Measurements from ENCODE around the gene MSX2.

Gene MSX2

GRCh38 chr5:174734571-174735497 is 10.5 kb downstream of the MSX2 start:
- peaks cover 2 to 6% of the 10 kb centered on the region in 2 donors for H3K4me1 Mint-ChIP-seq
- H3K4me3 Mint-ChIP-seq: no peak overlapping the region
- H3K27me3 Mint-ChIP-seq: peaks cover 69 to 70% of the 10 kb centered on the region in 2 donors
- ATAC-seq (replicated peaks) (no peak), DNase-seq (no peak)
- H3K27ac Mint-ChIP-seq: peak overlapping the region; percentile 37
- peaks cover 3 to 5% of the 10 kb centered on the region in 2 donors for H3K36me3 Mint-ChIP-seq
- H3K9me3 Mint-ChIP-seq: no peaks in the 10 kb centered on the region

- peaks cover 69 to 70% of the 10 kb centered on the region in 2 donors for H3K27me3 Mint-ChIP-seq
- H3K4me3 Mint-ChIP-seq: no peak overlapping the region
- H3K9me3 Mint-ChIP-seq: no peaks in the 10 kb centered on the region
- H3K36me3 Mint-ChIP-seq: peaks cover 3 to 5% of the 10 kb centered on the region in 2 donors
- DNase-seq: no peak
- peaks cover 2 to 6% of the 10 kb centered on the region in 2 donors for H3K4me1 Mint-ChIP-seq
- peak overlapping the region; percentile 43 for H3K27ac Mint-ChIP-seq
- no peak for ATAC-seq (replicated peaks)
Measured at GRCh38 chr5:174735498-174736330, 11.3 kb downstream of the MSX2 start.

- no peak for DNase-seq
- Mint-ChIP-seq H3K4me3 (no peak overlapping the region), H3K36me3 (peaks cover 0 to 5% of the 10 kb centered on the region in 2 donors), H3K4me1 (peaks cover 2 to 6% of the 10 kb centered on the region in 2 donors), H3K27ac (peak overlapping the region; percentile 11), H3K9me3 (no peaks in the 10 kb centered on the region), H3K27me3 (peaks cover 63 to 64% of the 10 kb centered on the region in 2 donors)
- ATAC-seq (replicated peaks): no peak
Measured at GRCh38 chr5:174736331-174736721, 11.9 kb downstream of the MSX2 start.

- peaks cover 62% of the 10 kb centered on the region in 2 donors for H3K27me3 Mint-ChIP-seq
- H3K4me1 Mint-ChIP-seq: peaks cover 2 to 6% of the 10 kb centered on the region in 2 donors
- H3K27ac Mint-ChIP-seq: no peak overlapping the region
- peaks cover 0 to 5% of the 10 kb centered on the region in 2 donors for H3K36me3 Mint-ChIP-seq
- H3K4me3 Mint-ChIP-seq: no peak overlapping the region
- no peak for DNase-seq
- ATAC-seq (replicated peaks): no peak
- H3K9me3 Mint-ChIP-seq: no peaks in the 10 kb centered on the region
Measured at GRCh38 chr5:174736777-174737176, 12.4 kb downstream of the MSX2 start.

GRCh38 chr5:174737330-174737729 is 12.9 kb downstream of the MSX2 start:
- Mint-ChIP-seq H3K27ac (no peak overlapping the region), H3K4me3 (no peak overlapping the region), H3K4me1 (peaks cover 2 to 6% of the 10 kb centered on the region in 2 donors), H3K27me3 (peaks cover 58 to 61% of the 10 kb centered on the region in 2 donors), H3K36me3 (peaks cover 0 to 5% of the 10 kb centered on the region in 2 donors), H3K9me3 (no peaks in the 10 kb centered on the region)
- ATAC-seq (replicated peaks): no peak
- no peak for DNase-seq

GRCh38 chr5:174741352-174741751 is 17.0 kb downstream of the MSX2 start:
- Mint-ChIP-seq H3K4me1 (peaks cover 0 to under 1% of the 10 kb centered on the region in 2 donors), H3K36me3 (peaks cover 0 to under 1% of the 10 kb centered on the region in 2 donors), H3K4me3 (no peak overlapping the region), H3K27ac (no peak overlapping the region), H3K9me3 (peaks cover 2 to 3% of the 10 kb centered on the region in 2 donors), H3K27me3 (peaks cover 18 to 20% of the 10 kb centered on the region in 2 donors)
- no peak for DNase-seq
- no peak for ATAC-seq (replicated peaks)

- Mint-ChIP-seq H3K36me3 (no peaks in the 10 kb centered on the region), H3K4me3 (no peak overlapping the region), H3K9me3 (peaks cover 2 to 3% of the 10 kb centered on the region in 2 donors), H3K27ac (no peak overlapping the region), H3K27me3 (peaks cover 12 to 28% of the 10 kb centered on the region in 2 donors), H3K4me1 (no peaks in the 10 kb centered on the region)
- DNase-seq: no peak
- ATAC-seq (replicated peaks): no peak
Measured at GRCh38 chr5:174744896-174745295, 20.5 kb downstream of the MSX2 start.

GRCh38 chr5:174745590-174746103 is 21.3 kb downstream of the MSX2 start:
- no peak overlapping the region for H3K4me3 Mint-ChIP-seq
- H3K27me3 Mint-ChIP-seq: peaks cover 16 to 35% of the 10 kb centered on the region in 2 donors
- H3K27ac Mint-ChIP-seq: no peak overlapping the region
- DNase-seq: no peak
- ATAC-seq (replicated peaks): no peak
- H3K9me3 Mint-ChIP-seq: peaks cover 2 to 3% of the 10 kb centered on the region in 2 donors
- H3K4me1 Mint-ChIP-seq: no peaks in the 10 kb centered on the region
- no peaks in the 10 kb centered on the region for H3K36me3 Mint-ChIP-seq

- Mint-ChIP-seq H3K4me1 (no peaks in the 10 kb centered on the region), H3K27me3 (peaks cover 31 to 60% of the 10 kb centered on the region in 2 donors), H3K4me3 (no peak overlapping the region), H3K27ac (no peak overlapping the region), H3K36me3 (no peaks in the 10 kb centered on the region), H3K9me3 (no peaks in the 10 kb centered on the region)
- no peak for ATAC-seq (replicated peaks)
- no peak for DNase-seq
Measured at GRCh38 chr5:174750711-174751110, 26.3 kb downstream of the MSX2 start.

GRCh38 chr5:174751154-174752000 is 27.0 kb downstream of the MSX2 start:
- H3K27me3 Mint-ChIP-seq: peaks cover 31 to 60% of the 10 kb centered on the region in 2 donors
- ATAC-seq (replicated peaks) (no peak), DNase-seq (no peak)
- H3K4me1 Mint-ChIP-seq: no peaks in the 10 kb centered on the region
- no peaks in the 10 kb centered on the region for H3K36me3 Mint-ChIP-seq
- no peak overlapping the region for H3K27ac Mint-ChIP-seq
- no peaks in the 10 kb centered on the region for H3K9me3 Mint-ChIP-seq
- no peak overlapping the region for H3K4me3 Mint-ChIP-seq

- DNase-seq (no peak), ATAC-seq (replicated peaks) (no peak)
- H3K4me1 Mint-ChIP-seq: no peaks in the 10 kb centered on the region
- no peak overlapping the region for H3K27ac Mint-ChIP-seq
- no peak overlapping the region for H3K4me3 Mint-ChIP-seq
- H3K27me3 Mint-ChIP-seq: peaks cover 31 to 59% of the 10 kb centered on the region in 2 donors
- H3K36me3 Mint-ChIP-seq: no peaks in the 10 kb centered on the region
- no peaks in the 10 kb centered on the region for H3K9me3 Mint-ChIP-seq
Measured at GRCh38 chr5:174752121-174752520, 27.7 kb downstream of the MSX2 start.

GRCh38 chr5:174755106-174755505 is 30.7 kb downstream of the MSX2 start:
- H3K4me1 Mint-ChIP-seq: no peaks in the 10 kb centered on the region
- H3K27me3 Mint-ChIP-seq: peaks cover 22 to 35% of the 10 kb centered on the region in 2 donors
- no peaks in the 10 kb centered on the region for H3K36me3 Mint-ChIP-seq
- no peaks in the 10 kb centered on the region for H3K9me3 Mint-ChIP-seq
- H3K4me3 Mint-ChIP-seq: no peak overlapping the region
- no peak for ATAC-seq (replicated peaks)
- H3K27ac Mint-ChIP-seq: no peak overlapping the region
- no peak for DNase-seq

GRCh38 chr5:174759091-174759490 is 34.7 kb downstream of the MSX2 start:
- no peaks in the 10 kb centered on the region for H3K9me3 Mint-ChIP-seq
- no peak overlapping the region for H3K27ac Mint-ChIP-seq
- DNase-seq: no peak
- H3K4me1 Mint-ChIP-seq: no peaks in the 10 kb centered on the region
- ATAC-seq (replicated peaks): no peak
- no peak overlapping the region for H3K4me3 Mint-ChIP-seq
- peaks cover 4 to 11% of the 10 kb centered on the region in 2 donors for H3K27me3 Mint-ChIP-seq
- no peaks in the 10 kb centered on the region for H3K36me3 Mint-ChIP-seq
